H1 (cell line): ENCODE measurements around the gene ABCA13. TPM values are rescaled to one million over a fixed set of nuclear protein-coding genes. Genes with fewer than 3 reads are reported as not detected.

Experiments
- CBX5 ChIP-seq: fragments of 300-800, 300-1000 bp; sonication (generic); IDR thresholded peaks from 2 replicates; pipeline ENCODE4 v1.7.1; 2016; ENCODE audit warnings: antibody characterized with exemption, low read length, low read depth
- CEBPB ChIP-seq: IDR thresholded peaks from 2 replicates; pipeline ENCODE4 v1.6.1; 2012; ENCODE audit warnings: low read depth, low read length
- CHD7 ChIP-seq: fragments of 300-600 bp; sonication (generic); IDR thresholded peaks from 2 replicates; pipeline ENCODE4 v1.7.1; 2012; ENCODE audit warnings: low read length, moderate library complexity, mild to moderate bottlenecking, inconsistent platforms; ENCODE audit not compliant: insufficient replicate concordance
- EZH2 ChIP-seq: fragments of 200-600 bp; sonication (generic); IDR thresholded peaks from 2 replicates; pipeline ENCODE4 v1.7.1; 2012; ENCODE audit warnings: low read depth, mild to moderate bottlenecking, moderate library complexity, low read length, inconsistent platforms; ENCODE audit not compliant: severe bottlenecking
- GTF2F1 ChIP-seq: IDR thresholded peaks from 2 replicates; pipeline ENCODE4 v1.6.1; 2012; ENCODE audit warnings: low read depth, low read length, improper control_type of control experiment, borderline replicate concordance
- NRF1 ChIP-seq: IDR thresholded peaks from 2 replicates; pipeline ENCODE4 v1.6.1; 2011; ENCODE audit warnings: mild to moderate bottlenecking, low read depth, low read length, improper control_type of control experiment
- RNF2 ChIP-seq: fragments of 200-900, 300-1000 bp; sonication (generic); IDR thresholded peaks from 2 replicates; pipeline ENCODE4 v1.7.1; 2016; ENCODE audit warnings: borderline replicate concordance, low read depth, mild to moderate bottlenecking, antibody characterized with exemption, low read length; ENCODE audit not compliant: poor library complexity, severe bottlenecking; ENCODE audit errors: missing control alignments
- SAP30 ChIP-seq: fragments of 300-600 bp; sonication (generic); IDR thresholded peaks from 2 replicates; pipeline ENCODE4 v1.7.1; 2012; ENCODE audit warnings: low read length, moderate library complexity, mild to moderate bottlenecking, inconsistent platforms; ENCODE audit not compliant: insufficient read depth, insufficient replicate concordance
- SIN3A ChIP-seq, 2 experiments: IDR thresholded peaks in 1 of 2; conservative IDR thresholded peaks in 1 of 2; 2 replicates each; pipeline ENCODE4 v1.6.1; 2011 to 2012; ENCODE audit warnings: low read length in 2 of 2, improper control_type of control experiment in 1 of 2, low read depth in 1 of 2, mild to moderate bottlenecking in 1 of 2
- SP4 ChIP-seq: IDR thresholded peaks from 2 replicates; pipeline ENCODE4 v1.6.1; 2012; ENCODE audit warnings: low read length, inconsistent platforms
- ZNF274 ChIP-seq: IDR thresholded peaks from 2 replicates; pipeline ENCODE4 v1.7.0; 2012; ENCODE audit warnings: low read length, borderline replicate concordance; ENCODE audit errors: extremely low read depth
- polyA plus RNA-seq, 7 experiments: library from polyadenylated mRNA; depleted of rRNA in 3 of 7; stranded (reverse) in 5 of 7; unstranded in 2 of 7; fragments of >200 nt in 5 of 7; fragments of 200-250 nt in 2 of 7; gene quantifications; 1 replicate in 5 of 7; 2 replicates in 1 of 7; 4 replicates in 1 of 7; pipeline versions ENCODE4 v1.2.1 to v1.2.3, GENCODE V29; 2011 to 2013; ENCODE audit warnings: missing spikeins in 2 of 7, mixed read lengths in 2 of 7
- total RNA-seq: library from RNA; stranded (reverse); fragmentation: NEBNext Ultra II Directional; extraction: Animal tissue kit (Norgen Biotek cat#: 25700); gene quantifications from 2 replicates; pipeline ENCODE4 v1.2.1, GENCODE V29; 2021

The ABCA13 gene
- total and polyA plus RNA-seq, 2 of the 8 experiments (the other 6 are each of a cell fraction or from before 2014, with no cell fraction given) = 0.07 to 0.09 TPM

DNA sequence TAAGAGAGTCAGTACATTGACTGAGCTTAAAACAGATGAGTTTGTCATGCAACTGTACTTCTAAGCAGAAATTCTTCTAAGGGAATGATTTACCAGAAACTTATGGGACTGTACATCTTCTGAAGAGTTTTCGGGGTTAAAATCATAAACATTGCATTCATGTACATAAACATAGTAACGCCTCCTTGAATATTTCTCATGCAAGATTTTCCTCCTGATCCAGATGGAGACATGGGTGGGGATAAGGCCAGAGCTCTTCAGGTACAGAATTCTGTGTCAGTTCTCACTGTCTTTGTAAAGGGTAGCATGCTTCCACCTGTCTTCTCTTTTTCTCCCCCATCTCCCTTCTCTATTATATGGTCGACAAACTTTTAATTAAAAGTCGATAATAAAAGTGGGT, 335.3 kb downstream of the ABCA13 start (continued):
- TF ChIP-seq CHD7 (no peak), SP4 (no peak), SAP30 (no peak), CEBPB (no peak), EZH2 (no peak), ZNF274 (no peak), RNF2 (no peak), GTF2F1 (no peak), NRF1 (no peak), CBX5 (no peak), SIN3A (conservative IDR thresholded peaks at IDR 0.05 in 1 of 2, IDR thresholded peaks at IDR 0.05 in 1 of 2; ENCODE audit: low read depth in 1 of 2, low read length in 2 of 2) (no peak)
